GM10266 (cell line): ENCODE data around the gene CHCHD6.

ENCODE experiments used
- DNase-seq: peaks from one replicate; pipeline ENCODE4 v3.0.0; 2012; ENCODE audit errors: extremely low spot score
- CTCF ChIP-seq: IDR thresholded peaks from 2 replicates; pipeline ENCODE4 v1.5.1; 2012; ENCODE audit warnings: mild to moderate bottlenecking, low read depth; ENCODE audit not compliant: control insufficient read depth, insufficient read depth; ENCODE audit errors: missing control alignments

The CHCHD6 gene

GRCh38 chr3:127006781-127007436, 302.9 kb downstream of the CHCHD6 start:
- TF ChIP-seq CTCF = no peak

GRCh38 chr3:127008236-127008635, 304.2 kb downstream of the CHCHD6 start:
- TF ChIP-seq CTCF = no peak
- DNase-seq = no peak

More at GRCh38 chr3:127006781-127007436, 302.9 kb downstream of the CHCHD6 start:
- no peak for DNase-seq

GRCh38 chr3:127009531-127009930, 305.5 kb downstream of the CHCHD6 start:
- DNase-seq = no peak
- TF ChIP-seq CTCF = no peak
